ENCODE measurements around the gene GLIS1. TPM values are rescaled to one million over a fixed set of nuclear protein-coding genes. Genes with fewer than 3 reads are reported as not detected.
A peak's percentile ranks its signal among the peaks of the same experiment; 100 is the strongest.

The GLIS1 gene
- total and polyA plus RNA-seq, 9 donors, result 0.12 to 2.9 (median 0.48) TPM; not detected in 1

- 75 to 79% (median 79%) methylated on average over 9 of the region's 9 CpGs for WGBS, 3 donors
- H3K27me3 ChIP-seq, result no peaks in the 10 kb centered on the region
- H3K36me3 ChIP-seq, result no peaks in the 10 kb centered on the region
- TF ChIP-seq CTCF (IDR thresholded peaks at IDR 0.05) (no peak), EP300 (IDR thresholded peaks at IDR 0.05) (no peak), POLR2A (IDR thresholded peaks at IDR 0.05) (no peak)
- intact Hi-C loops (cut with DNase I), result loop anchor here in 3 of 4 donors (5.0 to 10.0 kb wide), 3 partner anchors 198 to 1321 kb away; a partner anchor contains a TSS
- H3K4me3 ChIP-seq, result no peak overlapping the region
- no peaks in the 10 kb centered on the region for H3K4me1 ChIP-seq (ENCODE audit: insufficient read depth)
- H3K9me3 ChIP-seq, result no peaks in the 10 kb centered on the region
- H3K27ac ChIP-seq, result no peak overlapping the region
- no peak for DNase-seq
These were observed 252.5 kb downstream of the GLIS1 start for GRCh38 chr1:53486395-53487026.

GRCh38 chr1:53485478-53486394 lies 253.2 kb downstream of the GLIS1 start:
- no peak for TF ChIP-seq POLR2A (IDR thresholded peaks at IDR 0.05)
- no peak for TF ChIP-seq EP300 (IDR thresholded peaks at IDR 0.05)
- TF ChIP-seq CTCF (IDR thresholded peaks at IDR 0.05), result peak; percentile 31 to 56 (median 51)
- Histone ChIP-seq H3K4me3 (no peak overlapping the region), H3K27me3 (no peaks in the 10 kb centered on the region), H3K27ac (no peak overlapping the region), H3K36me3 (no peaks in the 10 kb centered on the region), H3K9me3 (no peaks in the 10 kb centered on the region), H3K4me1 (ENCODE audit: insufficient read depth) (no peaks in the 10 kb centered on the region)
- DNase-seq, result peak; percentile 61 to 87 (median 67)
- whole genome bisulfite sequencing, 3 donors, result 19 to 22% (median 21%) methylated on average over 27 of the region's 27 CpGs
- intact Hi-C loops (cut with DNase I), result loop anchor here in 3 of 4 donors (2.0 to 10.0 kb wide), 4 partner anchors 199 to 1322 kb away; a partner anchor contains a TSS

GRCh38 chr1:53484705-53485477 lies 254.1 kb downstream of the GLIS1 start:
- intact Hi-C loops (cut with DNase I), result loop anchor here in 3 of 4 donors (2.0 to 10.0 kb wide), 4 partner anchors 200 to 1322 kb away; a partner anchor contains a TSS
- no peaks in the 10 kb centered on the region for H3K27me3 ChIP-seq
- no peaks in the 10 kb centered on the region for H3K36me3 ChIP-seq

More at GRCh38 chr1:53484705-53485477, 254.1 kb downstream of the GLIS1 start:
- DNase-seq, result no peak
- 80 to 83% (median 81%) methylated on average over 18 to 19 of the region's 19 CpGs for WGBS, 3 donors
- TF ChIP-seq POLR2A (IDR thresholded peaks at IDR 0.05) (no peak), CTCF (IDR thresholded peaks at IDR 0.05) (no peak), EP300 (IDR thresholded peaks at IDR 0.05) (no peak)
- H3K27ac ChIP-seq, result no peak overlapping the region
- no peaks in the 10 kb centered on the region for H3K9me3 ChIP-seq
- H3K4me3 ChIP-seq, result no peak overlapping the region
- no peaks in the 10 kb centered on the region for H3K4me1 ChIP-seq (ENCODE audit: insufficient read depth)

All from ovary (tissue), 9 donors.